Measurements from ENCODE around the gene CDH13.

Gene CDH13

GRCh38 chr16:83490073-83490472, 863.3 kb downstream of the CDH13 start:
- Histone ChIP-seq H3K4me3 (no peak overlapping the region), H3K9ac (no peak overlapping the region), H3K4me2 (no peak overlapping the region), H3K27ac (no peak overlapping the region), H3K36me3 (no peaks in the 10 kb centered on the region), H3K27me3 (no peaks in the 10 kb centered on the region), H3K4me1 (peaks cover 0 to 16% (median 2%) of the 10 kb centered on the region in 10 experiments; a peak in 8 of 20 replicates), H3K9me3 (replicated peaks in 1 of 11) (no peaks in the 10 kb centered on the region), H4K20me1 (no peaks in the 10 kb centered on the region)
- TF ChIP-seq Cebpa-rat (IDR thresholded peaks at IDR 0.05) = no peak

GRCh38 chr16:83494459-83494858, 867.7 kb downstream of the CDH13 start:
- Histone ChIP-seq H3K27me3 (no peaks in the 10 kb centered on the region), H3K9me3 (replicated peaks in 1 of 11) (no peaks in the 10 kb centered on the region), H3K4me2 (peak overlapping the region in 2 of 11 experiments; percentile 32 to 44; a peak in 2 of 22 replicates), H4K20me1 (no peaks in the 10 kb centered on the region), H3K27ac (no peak overlapping the region), H3K9ac (no peak overlapping the region), H3K4me3 (no peak overlapping the region), H3K4me1 (peaks cover 0 to 17% (median 2%) of the 10 kb centered on the region in 10 experiments; a peak in 8 of 20 replicates), H3K36me3 (no peaks in the 10 kb centered on the region)
- TF ChIP-seq Cebpa-rat (IDR thresholded peaks at IDR 0.05) = no peak

- H3K4me2 ChIP-seq = no peak overlapping the region
- H3K27me3 ChIP-seq = no peaks in the 10 kb centered on the region
These were observed 874.7 kb downstream of the CDH13 start for GRCh38 chr16:83501481-83501880.

GRCh38 chr16:83508295-83508694, 881.5 kb downstream of the CDH13 start:
- Histone ChIP-seq H3K27me3 (no peaks in the 10 kb centered on the region), H3K9ac (no peak overlapping the region), H4K20me1 (no peaks in the 10 kb centered on the region), H3K4me1 (peaks cover 0 to 10% (median 6%) of the 10 kb centered on the region in 10 experiments; a peak in 10 of 20 replicates), H3K27ac (no peak overlapping the region), H3K4me3 (no peak overlapping the region), H3K4me2 (no peak overlapping the region), H3K9me3 (replicated peaks in 1 of 11) (0 out of 22 replicates have a peak, but pooled peaks cover 0 to 2% (median 0%) of the 10 kb centered on the region in 11 experiments), H3K36me3 (no peaks in the 10 kb centered on the region)
- TF ChIP-seq Cebpa-rat (IDR thresholded peaks at IDR 0.05) = no peak

More at GRCh38 chr16:83501481-83501880, 874.7 kb downstream of the CDH13 start:
- no peak overlapping the region for H3K9ac ChIP-seq
- H3K27ac ChIP-seq = no peak overlapping the region
- H4K20me1 ChIP-seq = no peaks in the 10 kb centered on the region
- H3K4me3 ChIP-seq = no peak overlapping the region
- no peaks in the 10 kb centered on the region for H3K36me3 ChIP-seq
- no peaks in the 10 kb centered on the region for H3K4me1 ChIP-seq
- no peaks in the 10 kb centered on the region for H3K9me3 ChIP-seq (replicated peaks in 1 of 11)
- no peak for TF ChIP-seq Cebpa-rat (IDR thresholded peaks at IDR 0.05)

- Histone ChIP-seq H3K27me3 (no peaks in the 10 kb centered on the region), H3K9me3 (replicated peaks in 1 of 11) (0 out of 22 replicates have a peak, but pooled peaks cover 0 to 6% (median 0%) of the 10 kb centered on the region in 11 experiments), H3K27ac (no peak overlapping the region), H3K36me3 (no peaks in the 10 kb centered on the region), H3K4me3 (no peak overlapping the region), H3K4me2 (no peak overlapping the region), H4K20me1 (no peaks in the 10 kb centered on the region), H3K4me1 (peaks cover 0 to 14% (median 7%) of the 10 kb centered on the region in 10 experiments; a peak in 10 of 20 replicates), H3K9ac (no peak overlapping the region)
- TF ChIP-seq Cebpa-rat (IDR thresholded peaks at IDR 0.05) = no peak
These were observed 882.5 kb downstream of the CDH13 start for GRCh38 chr16:83509316-83509715.

GRCh38 chr16:83510906-83511305, 884.1 kb downstream of the CDH13 start:
- Histone ChIP-seq H3K9ac (no peak overlapping the region), H3K4me3 (no peak overlapping the region), H4K20me1 (no peaks in the 10 kb centered on the region), H3K4me1 (peaks cover 0 to 14% (median 7%) of the 10 kb centered on the region in 10 experiments; a peak in 10 of 20 replicates), H3K27ac (no peak overlapping the region), H3K9me3 (replicated peaks in 1 of 11) (0 out of 22 replicates have a peak, but pooled peaks cover 0 to 6% (median 0%) of the 10 kb centered on the region in 11 experiments), H3K36me3 (no peaks in the 10 kb centered on the region), H3K4me2 (no peak overlapping the region), H3K27me3 (no peaks in the 10 kb centered on the region)
- no peak for TF ChIP-seq Cebpa-rat (IDR thresholded peaks at IDR 0.05)

- peak overlapping the region in 5 of 11 experiments; percentile 2 to 55 (median 45); a peak in 4 of 22 replicates for H3K27ac ChIP-seq
These were observed 886.4 kb downstream of the CDH13 start for GRCh38 chr16:83513008-83513755.

GRCh38 chr16:83515395-83515794, 888.6 kb downstream of the CDH13 start:
- Histone ChIP-seq H3K4me3 (no peak overlapping the region), H3K9ac (no peak overlapping the region), H3K36me3 (no peaks in the 10 kb centered on the region), H3K4me2 (no peak overlapping the region), H3K27ac (no peak overlapping the region), H4K20me1 (no peaks in the 10 kb centered on the region), H3K4me1 (peaks cover 0 to 25% (median 7%) of the 10 kb centered on the region in 10 experiments; a peak in 10 of 20 replicates), H3K9me3 (replicated peaks in 1 of 11) (peaks cover 0 to 19% (median 9%) of the 10 kb centered on the region in 11 experiments; a peak in 15 of 22 replicates), H3K27me3 (no peaks in the 10 kb centered on the region)
- TF ChIP-seq Cebpa-rat (IDR thresholded peaks at IDR 0.05) = no peak

More at GRCh38 chr16:83513008-83513755, 886.4 kb downstream of the CDH13 start:
- Histone ChIP-seq H3K9me3 (replicated peaks in 1 of 11) (peaks cover 0 to 17% (median 9%) of the 10 kb centered on the region in 11 experiments; a peak in 15 of 22 replicates), H3K27me3 (no peaks in the 10 kb centered on the region), H3K4me2 (peak overlapping the region in 5 of 11 experiments; percentile 7 to 36 (median 32); a peak in 7 of 22 replicates), H3K9ac (no peak overlapping the region), H4K20me1 (no peaks in the 10 kb centered on the region), H3K4me1 (peaks cover 0 to 14% (median 7%) of the 10 kb centered on the region in 10 experiments; a peak in 10 of 20 replicates), H3K4me3 (no peak overlapping the region), H3K36me3 (no peaks in the 10 kb centered on the region)
- TF ChIP-seq Cebpa-rat (IDR thresholded peaks at IDR 0.05) = no peak

GRCh38 chr16:83516931-83517330, 890.2 kb downstream of the CDH13 start:
- no peak overlapping the region for H3K4me3 ChIP-seq
- no peaks in the 10 kb centered on the region for H4K20me1 ChIP-seq
- no peaks in the 10 kb centered on the region for H3K27me3 ChIP-seq
- H3K4me1 ChIP-seq = peaks cover 0 to 25% (median 7%) of the 10 kb centered on the region in 10 experiments; a peak in 10 of 20 replicates
- no peak overlapping the region for H3K9ac ChIP-seq
- no peaks in the 10 kb centered on the region for H3K36me3 ChIP-seq
- no peak overlapping the region for H3K4me2 ChIP-seq
- H3K27ac ChIP-seq = no peak overlapping the region
- no peak for TF ChIP-seq Cebpa-rat (IDR thresholded peaks at IDR 0.05)
- H3K9me3 ChIP-seq (replicated peaks in 1 of 11) = peaks cover 0 to 19% (median 9%) of the 10 kb centered on the region in 11 experiments; a peak in 15 of 22 replicates

Measured in BLaER1 treated with 17β-estradiol and CSF1 and Interleukin-3, amounts not matched to agents 10 nM and 100 nM (cell line).